Kidney glomerular epithelial cell (primary cell): ENCODE data around the gene USP9X.
"Not testable (repeated sequence)": the region's sequence is repeated elsewhere in the genome, so short reads cannot be mapped to it uniquely, and the experiment has no call there.

Experiments used
- DNase-seq: peaks from one replicate; lab custom pipeline; 2025; lab: John Stamatoyannopoulos, UW

USP9X gene

GRCh38 chrX:41084893-41085511, at the start of gene USP9X:
TSS of gene USP9X (plus strand) at chrX:41085445. CDS start at chrX:41123629, 38,184 bp downstream.
- peak; percentile 25 for DNase-seq

GRCh38 chrX:41035582-41035981, 49.7 kb upstream of the USP9X start:
- no peak for DNase-seq

GRCh38 chrX:41036668-41037326, 48.4 kb upstream of the USP9X start:
- DNase-seq = no peak

- no peak for DNase-seq
Measured at GRCh38 chrX:41043196-41043595, 42.0 kb upstream of the USP9X start.

- no peak for DNase-seq
Measured at GRCh38 chrX:41043674-41044345, 41.4 kb upstream of the USP9X start.

- no peak for DNase-seq
Measured at GRCh38 chrX:41045960-41046567, 39.2 kb upstream of the USP9X start.

- no peak for DNase-seq
Measured at GRCh38 chrX:41047878-41048534, 37.2 kb upstream of the USP9X start.

GRCh38 chrX:41050359-41050758, 34.9 kb upstream of the USP9X start:
- no peak for DNase-seq

GRCh38 chrX:41051288-41051687, 34.0 kb upstream of the USP9X start:
- no peak for DNase-seq

GRCh38 chrX:41055740-41056139, 29.5 kb upstream of the USP9X start:
- DNase-seq = no peak

- DNase-seq = not testable (repeated sequence)
Measured at GRCh38 chrX:41063276-41063675, 22.0 kb upstream of the USP9X start.

GRCh38 chrX:41064018-41064417, 21.2 kb upstream of the USP9X start:
- peak; percentile 12 for DNase-seq

- DNase-seq = no peak
Measured at GRCh38 chrX:41066391-41066790, 18.9 kb upstream of the USP9X start.

GRCh38 chrX:41066969-41067368, 18.3 kb upstream of the USP9X start:
- no peak for DNase-seq

GRCh38 chrX:41067721-41068120, 17.5 kb upstream of the USP9X start:
- DNase-seq = no peak

- no peak for DNase-seq
Measured at GRCh38 chrX:41076742-41077141, 8.5 kb upstream of the USP9X start.

- DNase-seq = no peak
Measured at GRCh38 chrX:41081821-41082220, 3.4 kb upstream of the USP9X start.

- no peak for DNase-seq
Measured at GRCh38 chrX:41082783-41083182, 2.5 kb upstream of the USP9X start.

- peak; percentile 88 for DNase-seq
Measured at GRCh38 chrX:41084044-41084892, 977 bp upstream of the USP9X start.

GRCh38 chrX:41085512-41085877, 250 bp downstream of the USP9X start:
- DNase-seq = no peak

GRCh38 chrX:41085878-41086626, 807 bp downstream of the USP9X start:
- DNase-seq = no peak
